GM19452 (cell line): ENCODE measurements around the gene MRPL53.
A peak's percentile ranks its signal among the peaks of the same experiment; 100 is the strongest.
"Not testable (repeated sequence)": the region's sequence is repeated elsewhere in the genome, so short reads cannot be mapped to it uniquely, and the experiment has no call there.

Experiments
- ATAC-seq: cut with Tn5 transposase; IDR thresholded peaks from one replicate; pipeline ENCODE4 v1.9.1; 2021; ENCODE audit not compliant: unreplicated experiment

The MRPL53 gene

DNA sequence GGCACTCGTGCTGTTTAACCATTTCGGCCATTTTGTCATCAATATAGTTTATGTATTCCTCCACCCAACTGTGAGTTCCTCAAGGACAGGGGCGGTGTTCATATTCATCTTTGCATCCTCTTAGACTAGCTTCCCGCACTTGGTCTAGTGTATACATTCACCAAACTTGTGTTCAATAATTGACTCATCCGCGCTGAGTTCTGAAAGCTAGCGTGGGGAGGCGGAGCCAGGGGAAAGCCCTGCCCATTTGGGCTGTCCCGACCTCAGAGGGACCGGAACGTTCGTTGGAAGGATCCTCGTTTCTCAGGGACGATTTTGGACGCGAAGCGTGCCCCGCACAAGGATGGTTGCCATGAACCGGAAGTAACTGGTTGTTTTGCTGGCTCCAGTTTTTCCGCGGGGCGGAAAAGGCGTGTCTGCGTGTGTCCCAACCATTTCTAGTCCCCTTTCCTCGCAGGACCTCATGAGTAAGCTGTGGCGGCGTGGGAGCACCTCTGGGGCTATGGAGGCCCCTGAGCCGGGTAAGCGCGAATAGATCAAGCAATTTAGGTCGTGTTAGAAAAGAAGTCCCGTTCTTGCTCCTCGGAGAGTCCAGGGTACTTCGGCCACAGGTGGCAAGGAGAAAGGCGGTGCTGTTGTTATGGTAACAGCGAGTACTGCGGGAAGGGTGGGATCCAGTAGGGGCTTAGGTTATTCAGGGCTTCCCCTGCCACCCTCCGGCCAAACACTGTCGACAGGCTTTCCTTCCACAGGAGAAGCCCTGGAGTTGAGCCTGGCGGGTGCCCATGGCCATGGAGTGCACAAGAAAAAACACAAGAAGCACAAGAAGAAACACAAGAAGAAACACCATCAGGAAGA is 17.6 kb downstream of the MRPL53 start, which contains the start of gene INO80B:
Gene INO80B (plus strand): TSS at position 434 of the 858 bp plus-strand sequence. CDS start 30 bp downstream, at position 464.
- ATAC-seq, result peak; percentile 42

GRCh38 chr2:74450570-74451190 is 21.8 kb downstream of the MRPL53 start:
- no peak for ATAC-seq

DNA sequence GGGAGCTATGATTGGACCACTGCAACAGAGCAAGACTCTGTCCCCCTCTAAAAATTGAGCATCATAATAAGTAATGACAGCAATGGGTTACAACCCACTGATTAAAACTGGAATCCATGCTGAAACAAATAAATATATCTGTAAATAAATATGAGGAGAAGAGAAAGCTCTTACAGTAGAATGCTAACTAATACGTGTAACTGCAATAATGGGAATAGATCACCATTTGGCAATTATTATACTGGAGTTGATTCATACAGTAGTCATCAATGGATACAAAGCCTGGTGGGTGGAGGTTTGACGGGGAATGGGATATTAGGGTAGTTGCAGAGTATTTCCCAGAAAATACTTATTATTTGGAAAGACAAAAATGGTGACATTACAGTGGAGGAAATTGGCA is 23.7 kb downstream of the MRPL53 start:
- ATAC-seq, result no peak

GRCh38 chr2:74447230-74447999 is 25.1 kb downstream of the MRPL53 start:
- no peak for ATAC-seq

- ATAC-seq, result no peak
Measured at GRCh38 chr2:74444498-74445318, 27.8 kb downstream of the MRPL53 start.

- ATAC-seq, result not testable (repeated sequence)
Measured at GRCh38 chr2:74442483-74443297, 29.8 kb downstream of the MRPL53 start.

DNA sequence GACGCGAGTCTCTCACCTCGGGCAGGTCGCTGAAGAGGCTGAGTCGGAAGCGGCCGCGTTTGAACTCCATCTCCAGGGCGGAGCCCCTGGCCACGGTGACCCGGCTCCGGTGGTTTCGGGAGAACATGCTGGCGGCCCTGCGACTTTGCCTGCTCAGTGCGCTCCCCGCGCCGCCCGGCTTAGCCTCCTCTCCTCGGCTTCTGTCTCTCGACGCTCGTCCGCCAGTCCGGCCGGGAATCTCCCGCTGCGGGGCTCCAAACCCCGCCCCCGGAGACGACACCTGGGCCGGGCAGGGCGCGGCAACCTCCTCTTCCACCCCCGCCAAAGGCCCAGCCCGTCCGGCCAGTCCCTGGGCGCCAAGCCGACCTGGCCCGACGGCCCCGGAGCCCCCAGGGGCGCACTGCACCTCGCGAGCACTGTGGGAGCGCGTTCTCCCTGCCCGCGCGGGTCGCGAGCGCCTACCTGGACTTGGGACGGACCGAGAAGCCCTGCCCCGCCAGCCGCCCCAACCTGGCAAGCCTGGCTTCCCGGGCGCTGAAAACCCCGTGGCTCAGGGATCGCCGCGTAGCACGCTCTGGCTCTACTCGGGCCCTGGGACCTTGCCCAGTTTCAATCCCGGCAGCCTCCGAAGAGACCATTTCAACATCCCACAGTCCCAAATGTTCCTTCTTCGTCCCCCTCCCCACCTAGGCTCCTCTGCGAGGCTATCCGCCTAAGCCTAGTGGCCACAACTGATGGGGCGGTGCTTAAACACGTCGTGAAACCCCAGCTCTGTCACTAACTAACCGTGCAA is 30.6 kb downstream of the MRPL53 start, which contains the start of gene RTKN:
Gene RTKN (minus strand): TSS at position 248 of the 793 bp plus-strand sequence. CDS start 121 bp downstream, at position 127.
- ATAC-seq, result no peak

DNA sequence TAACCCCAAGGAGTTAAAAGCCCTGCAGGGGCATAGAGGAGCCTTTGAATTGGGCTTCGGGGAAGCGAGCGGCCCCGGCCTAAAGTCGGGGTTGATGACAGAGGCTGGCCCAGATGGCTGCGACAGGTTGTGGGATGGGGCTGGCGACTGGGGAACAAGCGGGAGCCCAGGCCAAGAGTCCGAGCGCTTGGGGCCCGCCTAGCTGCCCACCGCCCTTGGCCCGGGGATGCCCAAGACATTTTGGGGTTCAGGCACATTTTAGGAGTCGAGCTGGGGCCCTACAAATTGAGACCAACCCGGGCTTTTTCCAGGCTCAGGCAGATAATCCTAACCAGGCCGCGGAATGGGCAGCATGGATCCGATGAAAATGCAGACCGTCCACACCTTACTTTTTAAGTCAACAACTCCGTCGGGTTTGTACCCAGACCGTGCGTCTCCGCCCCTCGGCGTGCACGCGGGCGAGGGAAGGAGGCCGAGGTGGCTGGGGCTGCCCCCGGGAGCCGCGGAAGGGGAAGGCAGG is 31.2 kb downstream of the MRPL53 start:
- ATAC-seq, result no peak

GRCh38 chr2:74440378-74441169 is 31.9 kb downstream of the MRPL53 start:
- peak; percentile 87 for ATAC-seq

DNA sequence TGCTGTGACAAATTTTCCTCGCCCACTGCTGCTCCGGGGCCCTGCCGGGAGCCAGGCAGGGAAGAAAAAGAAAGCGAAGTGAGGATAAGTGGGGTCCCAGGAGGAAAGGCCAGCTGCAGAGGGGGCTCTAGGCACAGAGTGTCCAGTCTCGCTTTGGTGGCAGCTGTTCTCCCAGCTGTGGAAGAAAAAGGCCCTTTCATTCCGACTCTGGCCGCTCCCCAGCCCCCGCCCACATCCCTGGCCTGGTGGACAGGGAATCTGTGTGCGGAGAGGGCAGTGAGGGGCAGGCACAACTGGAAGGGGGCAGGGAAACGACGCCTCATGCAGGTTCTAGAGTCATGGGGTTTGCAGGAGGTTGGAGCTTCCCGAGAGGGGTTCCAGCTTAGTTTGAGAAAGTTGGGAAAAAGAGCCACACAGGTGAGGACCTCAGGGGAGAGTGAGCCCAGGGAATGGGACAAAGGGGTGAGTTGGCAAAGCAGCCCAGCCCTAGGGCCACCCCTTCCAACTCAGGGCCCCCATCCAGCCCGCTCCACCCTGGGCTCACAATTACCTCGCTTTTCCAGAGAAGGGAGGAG is 32.6 kb downstream of the MRPL53 start:
- ATAC-seq, result no peak

GRCh38 chr2:74439373-74439772 is 33.1 kb downstream of the MRPL53 start:
- no peak for ATAC-seq

- ATAC-seq, result no peak
Measured at GRCh38 chr2:74438248-74438647, 34.2 kb downstream of the MRPL53 start.

- ATAC-seq, result no peak
Measured at GRCh38 chr2:74436848-74437695, 35.4 kb downstream of the MRPL53 start.

DNA sequence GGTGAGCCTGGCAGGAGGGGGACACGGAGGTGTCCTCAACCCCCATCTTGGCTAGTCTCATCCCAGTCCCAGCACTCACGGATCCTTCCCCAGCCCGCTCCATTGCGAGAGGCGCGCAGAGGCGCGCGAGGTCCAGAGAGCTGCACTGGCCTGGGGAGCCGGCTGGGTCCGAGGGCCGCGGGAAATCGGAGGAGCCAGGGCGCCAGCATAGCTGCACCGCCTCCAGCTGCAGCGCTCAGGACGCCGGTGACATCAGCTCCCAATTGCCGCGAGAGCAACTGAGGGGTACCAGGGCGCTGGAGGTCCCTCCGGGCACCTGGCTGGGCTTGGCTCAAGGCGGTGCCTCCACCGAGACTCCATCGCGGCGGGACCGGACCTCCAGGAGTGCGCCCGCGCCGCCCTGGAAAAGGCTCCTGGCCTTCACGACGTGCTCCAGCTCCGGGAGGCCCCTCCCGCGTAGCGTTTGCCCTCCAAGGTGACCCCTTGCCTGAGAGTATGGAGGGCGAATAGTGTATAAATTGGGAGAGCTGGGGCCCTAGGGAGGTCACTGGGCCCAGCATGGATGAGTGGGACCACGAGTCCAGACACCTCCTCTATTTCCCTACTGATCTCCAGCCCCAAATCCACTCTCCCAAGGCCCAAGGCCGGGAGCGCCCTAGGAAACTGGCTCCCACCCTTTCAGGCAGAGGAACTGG is 36.2 kb downstream of the MRPL53 start:
- ATAC-seq, result no peak

- ATAC-seq, result no peak
Measured at GRCh38 chr2:74430502-74430901, 42.0 kb downstream of the MRPL53 start.
